Measurements from ENCODE around the gene NFX1.

The NFX1 gene

GRCh38 chr9:33254211-33254610 lies 36.1 kb upstream of the NFX1 start:
- H3K36me3 ChIP-seq, result peaks cover 65% of the 10 kb centered on the region
- no peak overlapping the region for H3K27ac ChIP-seq
- no peaks in the 10 kb centered on the region for H3K27me3 ChIP-seq (ENCODE audit: insufficient read depth, low read depth, severe bottlenecking)
- H3K9me3 ChIP-seq (ENCODE audit: severe bottlenecking), result no peaks in the 10 kb centered on the region
- DNase-seq, result no peak
- no peak for TF ChIP-seq CTCF (IDR thresholded peaks at IDR 0.05; ENCODE audit: low read depth, low read length)
- no peak overlapping the region for H3K4me3 ChIP-seq (ENCODE audit: low read depth, low read length)

- DNase-seq, result no peak
- H3K4me3 ChIP-seq (ENCODE audit: low read depth, low read length), result no peak overlapping the region
- TF ChIP-seq CTCF (IDR thresholded peaks at IDR 0.05; ENCODE audit: low read depth, low read length), result no peak
- H3K27ac ChIP-seq, result no peak overlapping the region
- no peaks in the 10 kb centered on the region for H3K27me3 ChIP-seq (ENCODE audit: insufficient read depth, low read depth, severe bottlenecking)
- peaks cover 70% of the 10 kb centered on the region for H3K36me3 ChIP-seq
- H3K9me3 ChIP-seq (ENCODE audit: severe bottlenecking), result no peaks in the 10 kb centered on the region
Measured at GRCh38 chr9:33255014-33255413, 35.3 kb upstream of the NFX1 start.

GRCh38 chr9:33255471-33255870 lies 34.8 kb upstream of the NFX1 start:
- no peak for TF ChIP-seq CTCF (IDR thresholded peaks at IDR 0.05; ENCODE audit: low read depth, low read length)
- H3K9me3 ChIP-seq (ENCODE audit: severe bottlenecking), result no peaks in the 10 kb centered on the region
- H3K27ac ChIP-seq, result no peak overlapping the region
- H3K36me3 ChIP-seq, result peaks cover 73% of the 10 kb centered on the region
- H3K27me3 ChIP-seq (ENCODE audit: insufficient read depth, low read depth, severe bottlenecking), result no peaks in the 10 kb centered on the region
- H3K4me3 ChIP-seq (ENCODE audit: low read depth, low read length), result no peak overlapping the region
- no peak for DNase-seq

GRCh38 chr9:33256236-33256635 lies 34.1 kb upstream of the NFX1 start:
- Histone ChIP-seq H3K9me3 (ENCODE audit: severe bottlenecking) (no peaks in the 10 kb centered on the region), H3K27me3 (ENCODE audit: insufficient read depth, low read depth, severe bottlenecking) (no peaks in the 10 kb centered on the region), H3K27ac (no peak overlapping the region), H3K36me3 (peaks cover 81% of the 10 kb centered on the region), H3K4me3 (ENCODE audit: low read depth, low read length) (no peak overlapping the region)
- no peak for DNase-seq
- no peak for TF ChIP-seq CTCF (IDR thresholded peaks at IDR 0.05; ENCODE audit: low read depth, low read length)

GRCh38 chr9:33257276-33257675 lies 33.0 kb upstream of the NFX1 start:
- Histone ChIP-seq H3K9me3 (ENCODE audit: severe bottlenecking) (no peaks in the 10 kb centered on the region), H3K27ac (no peak overlapping the region), H3K27me3 (ENCODE audit: insufficient read depth, low read depth, severe bottlenecking) (no peaks in the 10 kb centered on the region), H3K36me3 (peaks cover 89% of the 10 kb centered on the region), H3K4me3 (ENCODE audit: low read depth, low read length) (no peak overlapping the region)
- DNase-seq, result no peak
- TF ChIP-seq CTCF (IDR thresholded peaks at IDR 0.05; ENCODE audit: low read depth, low read length), result no peak

GRCh38 chr9:33260372-33260771 lies 29.9 kb upstream of the NFX1 start:
- Histone ChIP-seq H3K27ac (no peak overlapping the region), H3K9me3 (ENCODE audit: severe bottlenecking) (no peaks in the 10 kb centered on the region), H3K27me3 (ENCODE audit: insufficient read depth, low read depth, severe bottlenecking) (no peaks in the 10 kb centered on the region), H3K4me3 (ENCODE audit: low read depth, low read length) (no peak overlapping the region), H3K36me3 (peaks cover 79% of the 10 kb centered on the region)
- no peak for TF ChIP-seq CTCF (IDR thresholded peaks at IDR 0.05; ENCODE audit: low read depth, low read length)
- DNase-seq, result no peak

Measured in WERI-Rb-1 (cell line).